ENCODE measurements around the gene RTN4RL1. TPM values are rescaled to one million over a fixed set of nuclear protein-coding genes. Genes with fewer than 3 reads are reported as not detected.

Gene RTN4RL1
- total and polyA plus RNA-seq, 7 experiments from 2014 or later = 0.19 to 1.5 (median 0.49) TPM; not detected in 2

- H3K4me3 Mint-ChIP-seq = peak overlapping the region; percentile 51 to 81 (median 74)
- Histone ChIP-seq H3K9me3 (ENCODE audit: control insufficient read depth in 2 of 3, low read length in 3 of 3) (no peaks in the 10 kb centered on the region), H3K36me3 (ENCODE audit: control insufficient read depth in 2 of 3, insufficient read depth in 3 of 3, low read length in 3 of 3) (peaks cover 0 to 3% (median 0%) of the 10 kb centered on the region in 3 experiments), H3K27ac (ENCODE audit: low read depth, low read length) (peak overlapping the region; percentile 42), H3K27me3 (ENCODE audit: control insufficient read depth in 2 of 2, insufficient read depth in 2 of 2, low read length in 2 of 2) (peaks cover 0 to 9% of the 10 kb centered on the region in 2 donors), H3K4me3 (ENCODE audit: low read length) (peak overlapping the region; percentile 75), H3K4me1 (ENCODE audit: control insufficient read depth in 2 of 2, insufficient read depth in 2 of 2, low read length in 2 of 2) (peaks cover 20 to 27% of the 10 kb centered on the region in 2 donors)
- CTCF ChIA-PET = interaction anchor here (1.1 to 2.2 kb wide), 2 partner anchors 195 to 196 kb away, joined by 4 to 9 read pairs; no protein-coding TSS in a partner anchor
- H3K36me3 Mint-ChIP-seq = peaks cover 0 to 4% (median 0%) of the 10 kb centered on the region in 5 donors
- intact Hi-C loops (cut with micrococcal nuclease) = loop anchor here (1.0 to 2.0 kb wide), 3 partner anchors 7 to 352 kb away; partner anchors contain the start of genes OVCA2 (in 2 of the 2), DPH1 (in 1 of the 2) and MNT (in 1 of the 2)
- H3K4me1 Mint-ChIP-seq = peaks cover 8 to 37% (median 28%) of the 10 kb centered on the region in 7 donors
- DNase-seq (peak; percentile 82 to 96 (median 86)), ATAC-seq (peak; percentile 79)
- no peaks in the 10 kb centered on the region for H3K9me3 Mint-ChIP-seq
- peak overlapping the region in 5 of 9 donors; percentile 39 to 83 (median 66) for H3K27ac Mint-ChIP-seq
- POLR2A ChIA-PET = no interaction called here
- H3K27me3 Mint-ChIP-seq = peaks cover 0 to 15% (median 0%) of the 10 kb centered on the region in 5 donors
Observed at GRCh38 chr17:2049333-2050299, 24.5 kb upstream of the RTN4RL1 start.

GRCh38 chr17:2048805-2049204 lies 23.7 kb upstream of the RTN4RL1 start:
- H3K36me3 ChIP-seq (ENCODE audit: control insufficient read depth in 2 of 3, insufficient read depth in 3 of 3, low read length in 3 of 3) = peaks cover 0 to 9% (median 4%) of the 10 kb centered on the region in 3 experiments
- peaks cover 0 to 5% (median 0%) of the 10 kb centered on the region in 5 donors for H3K36me3 Mint-ChIP-seq
- H3K27ac ChIP-seq (ENCODE audit: low read depth, low read length) = no peak overlapping the region
- peaks cover 8 to 36% (median 22%) of the 10 kb centered on the region in 7 donors for H3K4me1 Mint-ChIP-seq
- H3K27me3 Mint-ChIP-seq = peaks cover 0 to 15% (median 0%) of the 10 kb centered on the region in 5 donors
- POLR2A ChIA-PET = interaction anchor here (0.6 kb wide), 2 partner anchors 176 to 332 kb away, joined by 4 to 6 read pairs; no protein-coding TSS in a partner anchor
- CTCF ChIA-PET = interaction anchor here (1.1 kb wide), 1 partner anchor 196 kb away, joined by 4 read pairs; no protein-coding TSS in a partner anchor
- no peak for DNase-seq
- H3K9me3 ChIP-seq (ENCODE audit: control insufficient read depth in 2 of 3, low read length in 3 of 3) = no peaks in the 10 kb centered on the region
- H3K9me3 Mint-ChIP-seq = no peaks in the 10 kb centered on the region
- H3K4me3 Mint-ChIP-seq = peak overlapping the region; percentile 32 to 81 (median 68)
- peaks cover 0 to 9% of the 10 kb centered on the region in 2 donors for H3K27me3 ChIP-seq (ENCODE audit: control insufficient read depth in 2 of 2, insufficient read depth in 2 of 2, low read length in 2 of 2)
- intact Hi-C loops (cut with micrococcal nuclease) = loop anchor here in 1 of 2 donors (2.0 kb wide), 1 partner anchor 18 kb away; the partner anchor contains the start of gene DPH1
- H3K4me3 ChIP-seq (ENCODE audit: low read length) = peak overlapping the region; percentile 75
- peaks cover 15 to 21% of the 10 kb centered on the region in 2 donors for H3K4me1 ChIP-seq (ENCODE audit: control insufficient read depth in 2 of 2, insufficient read depth in 2 of 2, low read length in 2 of 2)
- no peak for ATAC-seq
- peak overlapping the region in 3 of 9 donors; percentile 19 to 80 (median 66) for H3K27ac Mint-ChIP-seq

- CTCF ChIA-PET = interaction anchor here (1.0 kb wide), 1 partner anchor 8 kb away, joined by 3 read pairs; no protein-coding TSS in a partner anchor
Observed at GRCh38 chr17:2047590-2047989, 22.5 kb upstream of the RTN4RL1 start.

GRCh38 chr17:2044263-2044894 lies 19.2 kb upstream of the RTN4RL1 start:
- Mint-ChIP-seq H3K27ac (peak overlapping the region in 5 of 9 donors; percentile 33 to 80 (median 59)), H3K4me1 (peaks cover 9 to 43% (median 28%) of the 10 kb centered on the region in 7 donors), H3K9me3 (no peaks in the 10 kb centered on the region), H3K4me3 (peak overlapping the region in 5 of 10 donors; percentile 8 to 96 (median 28)), H3K36me3 (peaks cover 0 to 19% (median 0%) of the 10 kb centered on the region in 5 donors), H3K27me3 (peaks cover 0 to 4% (median 0%) of the 10 kb centered on the region in 5 donors)
- CTCF ChIA-PET = interaction anchor here (0.7 kb wide), 1 partner anchor 395 kb away, joined by 4 read pairs; no protein-coding TSS in a partner anchor
- DNase-seq (no peak), ATAC-seq (no peak)
- POLR2A ChIA-PET = interaction anchor here (0.7 to 1.5 kb wide), 2 partner anchors 223 to 1714 kb away, joined by 3 to 4 read pairs; no protein-coding TSS in a partner anchor
- Histone ChIP-seq H3K9me3 (ENCODE audit: control insufficient read depth in 2 of 3, low read length in 3 of 3) (no peaks in the 10 kb centered on the region), H3K4me1 (ENCODE audit: control insufficient read depth in 2 of 2, insufficient read depth in 2 of 2, low read length in 2 of 2) (peaks cover 16 to 27% of the 10 kb centered on the region in 2 donors), H3K4me3 (ENCODE audit: low read length) (no peak overlapping the region), H3K27me3 (ENCODE audit: control insufficient read depth in 2 of 2, insufficient read depth in 2 of 2, low read length in 2 of 2) (peaks cover 0 to 7% of the 10 kb centered on the region in 2 donors), H3K27ac (ENCODE audit: low read depth, low read length) (no peak overlapping the region), H3K36me3 (ENCODE audit: control insufficient read depth in 2 of 3, insufficient read depth in 3 of 3, low read length in 3 of 3) (peaks cover 0 to 32% (median 6%) of the 10 kb centered on the region in 3 experiments)
- intact Hi-C loops (cut with micrococcal nuclease) = loop anchor here (5.0 kb wide), 6 partner anchors 162 to 527 kb away; partner anchors contain the start of genes INPP5K (in 1 of the 2), PITPNA (in 1 of the 2) and SMYD4 (in 1 of the 2)

More at GRCh38 chr17:2047590-2047989, 22.5 kb upstream of the RTN4RL1 start:
- Mint-ChIP-seq H3K9me3 (no peaks in the 10 kb centered on the region), H3K36me3 (peaks cover 0 to 15% (median 0%) of the 10 kb centered on the region in 5 donors), H3K4me3 (no peak overlapping the region), H3K4me1 (peaks cover 16 to 40% (median 26%) of the 10 kb centered on the region in 7 donors), H3K27me3 (peaks cover 0 to 11% (median 0%) of the 10 kb centered on the region in 5 donors), H3K27ac (no peak overlapping the region)
- Histone ChIP-seq H3K36me3 (ENCODE audit: control insufficient read depth in 2 of 3, insufficient read depth in 3 of 3, low read length in 3 of 3) (peaks cover 0 to 15% (median 6%) of the 10 kb centered on the region in 3 experiments), H3K9me3 (ENCODE audit: control insufficient read depth in 2 of 3, low read length in 3 of 3) (no peaks in the 10 kb centered on the region), H3K4me1 (ENCODE audit: control insufficient read depth in 2 of 2, insufficient read depth in 2 of 2, low read length in 2 of 2) (peaks cover 16 to 18% of the 10 kb centered on the region in 2 donors), H3K27ac (ENCODE audit: low read depth, low read length) (no peak overlapping the region), H3K27me3 (ENCODE audit: control insufficient read depth in 2 of 2, insufficient read depth in 2 of 2, low read length in 2 of 2) (peaks cover 0 to 9% of the 10 kb centered on the region in 2 donors), H3K4me3 (ENCODE audit: low read length) (no peak overlapping the region)
- POLR2A ChIA-PET = interaction anchor here (0.9 to 1.5 kb wide), 3 partner anchors 10 to 255 kb away, joined by 4 to 9 read pairs (median 4); no protein-coding TSS in a partner anchor
- DNase-seq (no peak), ATAC-seq (no peak)
- intact Hi-C loops (cut with micrococcal nuclease) = no loop called here

- intact Hi-C loops (cut with micrococcal nuclease) = loop anchor here (2.0 to 5.0 kb wide), 10 partner anchors 13 to 526 kb away; partner anchors contain the start of genes INPP5K (in 1 of the 2), PITPNA (in 1 of the 2), RILP (in 1 of the 2) and RTN4RL1 (in 1 of the 2)
- Mint-ChIP-seq H3K9me3 (no peaks in the 10 kb centered on the region), H3K4me3 (peak overlapping the region; percentile 33 to 100 (median 92)), H3K27me3 (peaks cover 0 to 4% (median 0%) of the 10 kb centered on the region in 5 donors), H3K27ac (peak overlapping the region in 8 of 9 donors; percentile 62 to 99 (median 92)), H3K36me3 (peaks cover 0 to 19% (median 0%) of the 10 kb centered on the region in 5 donors), H3K4me1 (peaks cover 9 to 37% (median 23%) of the 10 kb centered on the region in 7 donors)
- H3K27me3 ChIP-seq (ENCODE audit: control insufficient read depth in 2 of 2, insufficient read depth in 2 of 2, low read length in 2 of 2) = peaks cover 0 to 2% of the 10 kb centered on the region in 2 donors
- ChIA-PET CTCF (no interaction called here), POLR2A (interaction anchor here (0.6 to 1.5 kb wide), 4 partner anchors 10 to 1713 kb away, joined by 3 to 5 read pairs (median 4); no protein-coding TSS in a partner anchor)
- DNase-seq = no peak
- H3K36me3 ChIP-seq (ENCODE audit: control insufficient read depth in 2 of 3, insufficient read depth in 3 of 3, low read length in 3 of 3) = peaks cover 0 to 33% (median 6%) of the 10 kb centered on the region in 3 experiments
- peaks cover 10 to 21% of the 10 kb centered on the region in 2 donors for H3K4me1 ChIP-seq (ENCODE audit: control insufficient read depth in 2 of 2, insufficient read depth in 2 of 2, low read length in 2 of 2)
- peak overlapping the region; percentile 89 for H3K27ac ChIP-seq (ENCODE audit: low read depth, low read length)
- no peak overlapping the region for H3K4me3 ChIP-seq (ENCODE audit: low read length)
- no peaks in the 10 kb centered on the region for H3K9me3 ChIP-seq (ENCODE audit: control insufficient read depth in 2 of 3, low read length in 3 of 3)
- ATAC-seq = no peak
Observed at GRCh38 chr17:2043785-2044184, 18.7 kb upstream of the RTN4RL1 start.

Measured in naive thymus-derived CD4-positive, alpha-beta T cell (primary cell).